K562 (cell line): ENCODE results near the gene THADA. TPM values are rescaled to one million over a fixed set of nuclear protein-coding genes. Genes with fewer than 3 reads are reported as not detected.

Experiments
- ATF7 ChIP-seq: fragments of 450-650 bp; IDR thresholded peaks from 2 replicates; pipeline ENCODE4 v1.7.1; 2014; ENCODE audit warnings: mild to moderate bottlenecking, moderate library complexity
- CBFB ChIP-seq: sonication (generic); formaldehyde crosslinking; IDR thresholded peaks from 2 replicates; pipeline ENCODE4 v1.4.0; 2020; ENCODE audit warnings: mild to moderate bottlenecking, missing genetic modification reagents
- CC2D1A ChIP-seq: fragments of 450-650 bp; IDR thresholded peaks from 2 replicates; pipeline ENCODE4 v1.6.1; 2017; ENCODE audit warnings: mild to moderate bottlenecking
- CSDE1 ChIP-seq, 2 experiments: fragments of 450-650 bp; IDR thresholded peaks; 2 replicates each; pipeline ENCODE4 v1.6.1; 2016; ENCODE audit warnings: mild to moderate bottlenecking in 1 of 2
- ESRRA ChIP-seq: fragments of 450-650 bp; IDR thresholded peaks from 2 replicates; pipeline ENCODE4 v1.6.1; 2014; ENCODE audit warnings: low read depth, mild to moderate bottlenecking, moderate library complexity, borderline replicate concordance
- ESRRB ChIP-seq: fragments of 250-450 bp; sonication (Bioruptor Pico); IDR thresholded peaks from 2 replicates; pipeline ENCODE4 v1.5.0; 2020; ENCODE audit warnings: mild to moderate bottlenecking, moderate library complexity, borderline replicate concordance
- GABPB1 ChIP-seq: sonication (generic); formaldehyde crosslinking; IDR thresholded peaks from 2 replicates; pipeline ENCODE4 v1.8.0; 2022; ENCODE audit warnings: mild to moderate bottlenecking, missing genetic modification reagents
- MBD2 ChIP-seq: sonication (generic); IDR thresholded peaks from 2 replicates; pipeline ENCODE4 v1.6.1; 2016; ENCODE audit warnings: low read depth, borderline replicate concordance
- MTA3 ChIP-seq: fragments of 450-650 bp; formaldehyde crosslinking; IDR thresholded peaks from 2 replicates; pipeline ENCODE4 v1.6.1; 2017; ENCODE audit warnings: mild to moderate bottlenecking, borderline replicate concordance
- NCOA2 ChIP-seq, 2 experiments: fragments of 450-650 bp; IDR thresholded peaks; 2 replicates each; pipeline ENCODE4 v1.6.1; 2018; ENCODE audit warnings: mild to moderate bottlenecking in 2 of 2, moderate library complexity in 1 of 2; ENCODE audit not compliant: partially characterized antibody in 2 of 2
- NFIX ChIP-seq: fragments of 250-450 bp; sonication (Bioruptor Pico); IDR thresholded peaks from 2 replicates; pipeline ENCODE4 v1.4.0; 2020; ENCODE audit warnings: low read depth, mild to moderate bottlenecking, moderate library complexity
- RBM14 ChIP-seq: fragments of 200-400 bp; formaldehyde crosslinking; IDR thresholded peaks from 2 replicates; pipeline ENCODE4 v1.6.1; 2018; ENCODE audit warnings: low read depth, mild to moderate bottlenecking, low read length, moderate library complexity, borderline replicate concordance; ENCODE audit not compliant: insufficient read depth
- ZFP30 ChIP-seq: fragments of 250-450 bp; sonication (Bioruptor Pico); IDR thresholded peaks from 2 replicates; pipeline ENCODE4 v1.8.0; 2022; ENCODE audit warnings: moderate library complexity, mild to moderate bottlenecking, inconsistent platforms, borderline replicate concordance
- ZFX ChIP-seq: sonication (generic); formaldehyde crosslinking; IDR thresholded peaks from 2 replicates; pipeline ENCODE4 v1.8.0; 2022; ENCODE audit warnings: mild to moderate bottlenecking, missing genetic modification reagents, moderate library complexity
- ZNF146 ChIP-seq: IDR thresholded peaks from one replicate; pipeline ENCODE4 v1.6.1; 2018; ENCODE audit warnings: missing compliant biosample characterization; ENCODE audit not compliant: unreplicated experiment
- ZNF274 ChIP-seq: IDR thresholded peaks from 2 replicates; pipeline ENCODE4 v1.6.1; 2011; ENCODE audit warnings: low read depth, mild to moderate bottlenecking, low read length, moderate library complexity, borderline replicate concordance
- ZNF354B ChIP-seq: fragments of 250-450 bp; sonication (Bioruptor Pico); IDR thresholded peaks from 2 replicates; pipeline ENCODE4 v1.4.0; 2020
- ZNF583 ChIP-seq: fragments of 250-450 bp; sonication (Bioruptor Pico); IDR thresholded peaks from 2 replicates; pipeline ENCODE4 v1.4.0; 2020
- ZNF785 ChIP-seq: fragments of 250-450 bp; sonication (Bioruptor Pico); IDR thresholded peaks from 2 replicates; pipeline ENCODE4 v1.4.0; 2020; ENCODE audit warnings: mild to moderate bottlenecking
- polyA plus RNA-seq, 8 experiments: library from polyadenylated mRNA; depleted of rRNA in 4 of 8; stranded (reverse) in 5 of 8; unstranded in 3 of 8; fragments of >200 nt; fragmentation: Nextera tagmentation in 2 of 8; fragmentation: Illumina TruSeq in 1 of 8; extraction: Ambion mirVana in 2 of 8; extraction: Trizol in 1 of 8; gene quantifications; 2 replicates each; pipeline versions ENCODE4 v1.2.1 to v1.2.3, GENCODE V29; 2011 to 2014; ENCODE audit warnings: inconsistent platforms in 1 of 8, missing spikeins in 1 of 8
- total RNA-seq, 7 experiments: library from RNA; depleted of rRNA in 6 of 7; stranded (reverse); fragments of >200 nt in 6 of 7; fragmentation: Illumina TruSeq in 2 of 7; extraction: Trizol in 2 of 7; gene quantifications; 2 replicates each; pipeline versions ENCODE4 v1.2.1 to v1.2.3, GENCODE V29; 2011 to 2021; ENCODE audit warnings: low replicate concordance in 1 of 7
- TF ChIP-seq, protein P1 (sequence below): fragments of 250-450 bp; sonication (Bioruptor Pico); IDR thresholded peaks from 2 replicates; pipeline ENCODE4 v1.8.0; 2022; ENCODE audit warnings: inconsistent platforms
- TF ChIP-seq, protein P2 (sequence below), 2 experiments: IDR thresholded peaks; 2 replicates each; pipeline ENCODE4 v1.6.1; 2011; ENCODE audit warnings: borderline replicate concordance in 1 of 2, control low read depth in 1 of 2, low read depth in 1 of 2, low read length in 1 of 2, mild to moderate bottlenecking in 1 of 2, mixed read lengths in 1 of 2, moderate library complexity in 1 of 2; ENCODE audit not compliant: insufficient read depth in 1 of 2, insufficient read length in 1 of 2, poor library complexity in 1 of 2, severe bottlenecking in 1 of 2; ENCODE audit errors: extremely low read depth in 1 of 2
- TF ChIP-seq, protein P3 (sequence below): fragments of 250-450 bp; sonication (Bioruptor Pico); IDR thresholded peaks from 2 replicates; pipeline ENCODE4 v1.9.0; 2021; ENCODE audit warnings: mild to moderate bottlenecking
- TF ChIP-seq, protein P4 (sequence below), 3 experiments: fragments of 200-800 bp in 1 of 3; sonication (Bioruptor generic) in 1 of 3; sonication (generic) in 1 of 3; formaldehyde crosslinking in 1 of 3; IDR thresholded peaks; 2 replicates each; pipeline versions ENCODE4 v1.6.1 to v1.8.0; 2016 to 2022; ENCODE audit warnings: mild to moderate bottlenecking in 2 of 3, missing compliant biosample characterization in 2 of 3, missing genetic modification characterization in 2 of 3, missing genetic modification reagents in 1 of 3

Gene THADA
- total and polyA plus RNA-seq, 9 of the 15 experiments (the other 6 are each of a cell fraction or from before 2014, with no cell fraction given): 17.8 to 34.7 (median 31.9) TPM

DNA sequence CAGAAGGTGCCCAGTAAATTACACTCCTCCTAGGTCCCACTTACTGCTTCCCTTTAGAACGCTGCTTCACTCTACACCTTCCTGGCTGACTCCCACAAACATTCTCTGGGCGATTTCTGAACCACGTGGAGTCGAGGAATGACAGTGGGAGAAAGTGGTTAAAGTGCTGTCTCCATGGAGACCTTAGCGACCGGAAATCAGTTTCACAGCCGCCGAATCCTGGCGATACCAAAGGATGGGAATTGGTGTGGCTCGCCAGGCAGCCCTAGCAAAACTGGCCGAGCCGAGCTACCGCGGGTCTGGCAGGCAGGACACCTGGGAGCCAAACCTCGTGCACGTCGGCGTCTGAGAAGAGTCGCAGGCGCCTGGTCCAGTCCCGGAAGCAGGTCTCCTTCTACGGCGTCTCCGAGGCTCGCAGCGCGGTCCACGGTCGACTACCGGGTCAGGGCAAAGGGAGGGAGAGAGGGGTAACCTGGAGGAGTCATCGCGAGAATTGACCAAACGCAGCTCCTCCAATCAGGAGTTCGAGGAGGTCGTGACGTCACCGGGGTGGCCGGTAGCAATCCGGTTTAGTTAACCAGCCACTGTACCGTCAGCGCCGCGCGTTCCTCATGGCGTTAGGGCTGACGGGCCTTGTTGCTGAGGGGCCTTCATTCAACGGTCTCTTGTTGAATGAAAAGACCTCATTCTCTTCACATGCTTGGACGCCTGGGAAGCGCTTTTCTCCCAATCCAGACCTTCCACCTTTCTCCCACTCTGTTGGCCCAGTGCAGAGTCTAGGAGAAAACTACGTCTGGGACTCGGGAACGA lies at the start of gene THADA (continued):
- TF ChIP-seq GABPB1 (peak; percentile 94), CBFB (CRISPR knock-in tag) (no peak), NCOA2 (IDR thresholded peaks at IDR 0.05; ENCODE audit: partially characterized antibody in 2 of 2) (no peak), ZNF354B (CRISPR knock-in tag) (no peak), ESRRA (no peak), RBM14 (no peak), CSDE1 (IDR thresholded peaks at IDR 0.05) (peak in 1 of 2 experiments; percentile 72; a peak in 1 of 4 replicates), CC2D1A (peak; percentile 56; the same call in 1 of the 2 replicates), ZNF583 (CRISPR knock-in tag) (no peak), ZNF785 (no peak), ZNF146 (no peak), MBD2 (peak; percentile 90; the same call in 1 of the 2 replicates), ZFX (CRISPR knock-in tag) (peak; percentile 99), ZFP30 (no peak), MTA3 (peak; percentile 92), ATF7 (peak; percentile 98), ESRRB (no peak), NFIX (CRISPR knock-in tag) (no peak), ZNF274 (no peak)
- TF ChIP-seq, protein P1, sequence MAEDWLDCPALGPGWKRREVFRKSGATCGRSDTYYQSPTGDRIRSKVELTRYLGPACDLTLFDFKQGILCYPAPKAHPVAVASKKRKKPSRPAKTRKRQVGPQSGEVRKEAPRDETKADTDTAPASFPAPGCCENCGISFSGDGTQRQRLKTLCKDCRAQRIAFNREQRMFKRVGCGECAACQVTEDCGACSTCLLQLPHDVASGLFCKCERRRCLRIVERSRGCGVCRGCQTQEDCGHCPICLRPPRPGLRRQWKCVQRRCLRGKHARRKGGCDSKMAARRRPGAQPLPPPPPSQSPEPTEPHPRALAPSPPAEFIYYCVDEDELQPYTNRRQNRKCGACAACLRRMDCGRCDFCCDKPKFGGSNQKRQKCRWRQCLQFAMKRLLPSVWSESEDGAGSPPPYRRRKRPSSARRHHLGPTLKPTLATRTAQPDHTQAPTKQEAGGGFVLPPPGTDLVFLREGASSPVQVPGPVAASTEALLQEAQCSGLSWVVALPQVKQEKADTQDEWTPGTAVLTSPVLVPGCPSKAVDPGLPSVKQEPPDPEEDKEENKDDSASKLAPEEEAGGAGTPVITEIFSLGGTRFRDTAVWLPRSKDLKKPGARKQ (CRISPR knock-in tag): no peak
- TF ChIP-seq, protein P2, sequence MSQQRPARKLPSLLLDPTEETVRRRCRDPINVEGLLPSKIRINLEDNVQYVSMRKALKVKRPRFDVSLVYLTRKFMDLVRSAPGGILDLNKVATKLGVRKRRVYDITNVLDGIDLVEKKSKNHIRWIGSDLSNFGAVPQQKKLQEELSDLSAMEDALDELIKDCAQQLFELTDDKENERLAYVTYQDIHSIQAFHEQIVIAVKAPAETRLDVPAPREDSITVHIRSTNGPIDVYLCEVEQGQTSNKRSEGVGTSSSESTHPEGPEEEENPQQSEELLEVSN (IDR thresholded peaks at IDR 0.05; ENCODE audit: borderline replicate concordance in 1 of 2, extremely low read depth in 1 of 2, insufficient read depth in 1 of 2, insufficient read length in 1 of 2, low read depth in 1 of 2, low read length in 1 of 2, poor library complexity in 1 of 2, severe bottlenecking in 1 of 2): peak in 1 of 2 experiments; percentile 67
- TF ChIP-seq, protein P3, sequence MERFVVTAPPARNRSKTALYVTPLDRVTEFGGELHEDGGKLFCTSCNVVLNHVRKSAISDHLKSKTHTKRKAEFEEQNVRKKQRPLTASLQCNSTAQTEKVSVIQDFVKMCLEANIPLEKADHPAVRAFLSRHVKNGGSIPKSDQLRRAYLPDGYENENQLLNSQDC: peak; percentile 47; the same call in 1 of the 2 replicates
- TF ChIP-seq, protein P4, sequence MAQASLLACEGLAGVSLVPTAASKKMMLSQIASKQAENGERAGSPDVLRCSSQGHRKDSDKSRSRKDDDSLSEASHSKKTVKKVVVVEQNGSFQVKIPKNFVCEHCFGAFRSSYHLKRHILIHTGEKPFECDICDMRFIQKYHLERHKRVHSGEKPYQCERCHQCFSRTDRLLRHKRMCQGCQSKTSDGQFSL (CRISPR knock-in tag; IDR thresholded peaks at IDR 0.05): no peak
- TF ChIP-seq, protein P4 (tag; IDR thresholded peaks at IDR 0.05): no peak
